ENCODE results near the gene ANK2. TPM values are rescaled to one million over a fixed set of nuclear protein-coding genes. Genes with fewer than 3 reads are reported as not detected.
A peak's percentile ranks its signal among the peaks of the same experiment; 100 is the strongest.

ANK2 gene
- total RNA-seq, 1 donor: 79.6 TPM

DNA sequence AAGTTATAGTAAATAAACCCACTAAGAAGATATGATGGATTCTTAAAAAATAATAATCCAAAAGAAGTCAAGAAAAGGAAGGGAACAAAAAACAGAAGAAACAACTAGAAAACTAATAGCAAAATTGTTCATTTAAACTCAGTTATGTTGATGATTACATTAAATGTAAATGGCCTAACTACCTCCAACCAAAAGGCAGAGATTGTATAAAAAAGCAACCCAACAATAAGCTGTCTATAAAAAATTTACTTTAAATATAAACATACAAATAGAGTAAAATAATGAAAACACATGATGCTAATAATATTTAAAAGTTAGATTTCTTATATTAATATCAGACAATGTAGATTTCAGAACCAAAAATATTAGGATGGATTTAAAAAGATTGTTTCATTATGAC lies 371.5 kb downstream of the ANK2 start:
- H3K9me3 ChIP-seq (ENCODE audit: low read depth, low read length): no peaks in the 10 kb centered on the region
- DNase-seq (ENCODE audit: insufficient read length, low spot score, missing footprints): no peak
- TF ChIP-seq, protein P1, sequence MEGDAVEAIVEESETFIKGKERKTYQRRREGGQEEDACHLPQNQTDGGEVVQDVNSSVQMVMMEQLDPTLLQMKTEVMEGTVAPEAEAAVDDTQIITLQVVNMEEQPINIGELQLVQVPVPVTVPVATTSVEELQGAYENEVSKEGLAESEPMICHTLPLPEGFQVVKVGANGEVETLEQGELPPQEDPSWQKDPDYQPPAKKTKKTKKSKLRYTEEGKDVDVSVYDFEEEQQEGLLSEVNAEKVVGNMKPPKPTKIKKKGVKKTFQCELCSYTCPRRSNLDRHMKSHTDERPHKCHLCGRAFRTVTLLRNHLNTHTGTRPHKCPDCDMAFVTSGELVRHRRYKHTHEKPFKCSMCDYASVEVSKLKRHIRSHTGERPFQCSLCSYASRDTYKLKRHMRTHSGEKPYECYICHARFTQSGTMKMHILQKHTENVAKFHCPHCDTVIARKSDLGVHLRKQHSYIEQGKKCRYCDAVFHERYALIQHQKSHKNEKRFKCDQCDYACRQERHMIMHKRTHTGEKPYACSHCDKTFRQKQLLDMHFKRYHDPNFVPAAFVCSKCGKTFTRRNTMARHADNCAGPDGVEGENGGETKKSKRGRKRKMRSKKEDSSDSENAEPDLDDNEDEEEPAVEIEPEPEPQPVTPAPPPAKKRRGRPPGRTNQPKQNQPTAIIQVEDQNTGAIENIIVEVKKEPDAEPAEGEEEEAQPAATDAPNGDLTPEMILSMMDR (IDR thresholded peaks at IDR 0.05; ENCODE audit: extremely low read depth, low read depth, low read length): no peak
- no peaks in the 10 kb centered on the region for H4K20me1 ChIP-seq (ENCODE audit: insufficient read depth, low read length)
- no peak overlapping the region for H2AFZ ChIP-seq (ENCODE audit: low read length)
- H3K27me3 ChIP-seq (ENCODE audit: insufficient read depth, low read length): no peaks in the 10 kb centered on the region
- no peak overlapping the region for H3K4me2 ChIP-seq (ENCODE audit: insufficient read depth, low read length)
- H3K4me1 ChIP-seq (ENCODE audit: insufficient read depth, low read length): no peaks in the 10 kb centered on the region
- no peaks in the 10 kb centered on the region for H3K36me3 ChIP-seq (ENCODE audit: insufficient read depth, low read length)
- H3K4me3 ChIP-seq (ENCODE audit: insufficient read depth, low read length): no peak overlapping the region
- no peak overlapping the region for H3K27ac ChIP-seq (ENCODE audit: low read depth, low read length)
- H3K79me2 ChIP-seq (ENCODE audit: insufficient read depth, low read length): no peaks in the 10 kb centered on the region

DNA sequence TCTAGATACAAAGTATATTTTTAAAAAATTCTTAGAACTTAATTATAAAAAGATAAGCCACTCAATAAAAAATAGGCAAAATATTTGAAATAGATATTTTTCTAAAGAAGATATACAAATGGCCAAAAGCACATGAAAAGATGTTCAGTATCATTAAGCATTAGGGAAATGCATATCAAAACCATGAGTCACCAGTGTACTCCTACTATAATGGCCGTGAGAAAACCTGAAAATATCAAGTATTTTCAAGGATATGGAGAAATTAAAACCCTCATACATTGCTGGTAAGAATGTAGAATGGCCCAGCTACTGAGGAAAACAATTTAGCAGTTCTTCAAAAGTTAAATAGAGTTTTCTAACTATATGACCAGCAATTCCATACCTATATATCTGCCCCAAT lies 374.2 kb downstream of the ANK2 start:
- Histone ChIP-seq H3K4me2 (ENCODE audit: insufficient read depth, low read length) (no peak overlapping the region), H3K27ac (ENCODE audit: low read depth, low read length) (no peak overlapping the region), H3K79me2 (ENCODE audit: insufficient read depth, low read length) (no peaks in the 10 kb centered on the region), H3K4me3 (ENCODE audit: insufficient read depth, low read length) (no peak overlapping the region), H3K4me1 (ENCODE audit: insufficient read depth, low read length) (no peaks in the 10 kb centered on the region), H3K36me3 (ENCODE audit: insufficient read depth, low read length) (no peaks in the 10 kb centered on the region), H3K9me3 (ENCODE audit: low read depth, low read length) (no peaks in the 10 kb centered on the region), H3K27me3 (ENCODE audit: insufficient read depth, low read length) (no peaks in the 10 kb centered on the region), H2AFZ (ENCODE audit: low read length) (no peak overlapping the region), H4K20me1 (ENCODE audit: insufficient read depth, low read length) (no peaks in the 10 kb centered on the region)
- DNase-seq (ENCODE audit: insufficient read length, low spot score, missing footprints): peak; percentile 66
- TF ChIP-seq, protein P1 (IDR thresholded peaks at IDR 0.05; ENCODE audit: extremely low read depth, low read depth, low read length): no peak

DNA sequence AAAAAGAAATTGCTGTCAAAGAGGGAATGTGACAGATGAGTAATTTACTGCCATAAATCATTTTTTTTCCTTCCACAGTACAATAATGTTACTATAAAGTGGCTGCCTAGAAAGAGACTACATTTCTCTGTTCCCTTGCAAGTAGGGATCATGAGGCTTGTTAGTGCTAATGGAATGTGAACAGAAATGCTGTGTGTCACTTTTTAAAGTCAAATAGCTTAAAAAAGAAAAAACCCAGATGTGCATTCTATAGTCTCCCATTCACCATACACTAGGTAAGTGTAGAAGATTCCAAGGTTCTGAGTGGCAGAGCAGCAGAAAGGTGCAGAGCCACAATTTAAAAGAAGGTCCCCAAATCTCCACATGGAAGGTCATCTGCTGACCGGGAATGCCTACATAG lies 383.7 kb downstream of the ANK2 start:
- no peaks in the 10 kb centered on the region for H3K79me2 ChIP-seq (ENCODE audit: insufficient read depth, low read length)
- peak overlapping the region; percentile 88 for H3K27ac ChIP-seq (ENCODE audit: low read depth, low read length)
- H3K9me3 ChIP-seq (ENCODE audit: low read depth, low read length): no peaks in the 10 kb centered on the region
- no peak overlapping the region for H2AFZ ChIP-seq (ENCODE audit: low read length)
- peaks cover 52% of the 10 kb centered on the region for H3K4me1 ChIP-seq (ENCODE audit: insufficient read depth, low read length)
- H4K20me1 ChIP-seq (ENCODE audit: insufficient read depth, low read length): no peaks in the 10 kb centered on the region
- H3K27me3 ChIP-seq (ENCODE audit: insufficient read depth, low read length): no peaks in the 10 kb centered on the region
- TF ChIP-seq, protein P1 (IDR thresholded peaks at IDR 0.05; ENCODE audit: extremely low read depth, low read depth, low read length): no peak
- H3K4me3 ChIP-seq (ENCODE audit: insufficient read depth, low read length): peak overlapping the region; percentile 17
- no peaks in the 10 kb centered on the region for H3K36me3 ChIP-seq (ENCODE audit: insufficient read depth, low read length)
- peak overlapping the region; percentile 72 for H3K4me2 ChIP-seq (ENCODE audit: insufficient read depth, low read length)
- DNase-seq (ENCODE audit: insufficient read length, low spot score, missing footprints): no peak

Small RNA genes lying within 50 kb of the gene (small RNA-seq; reads per million reads assigned to genes)
- gene MIR8082 (not detected), gene RN7SL184P (not detected), gene RNU1-138P (0.22 reads per million)
